Stimulated activated CD4-positive, alpha-beta T cell treated with anti-CD3 and anti-CD28 coated beads, TNF-alpha, amount 100 ng/mL, for 48 hours (primary cell): Measurements from ENCODE around the gene RNF214.

Experiments used
- DNase-seq, 3 donors: peaks; one replicate each; pipeline ENCODE4 v3.0.0-alpha.2; 2020; ENCODE audit warnings: low read depth in 3 of 3

Gene RNF214

GRCh38 chr11:117214404-117215110 is 17.9 kb upstream of the RNF214 start:
- DNase-seq = no peak

GRCh38 chr11:117217141-117218084 is 15.1 kb upstream of the RNF214 start:
- no peak for DNase-seq

- no peak for DNase-seq
Observed at GRCh38 chr11:117218133-117218915, 14.1 kb upstream of the RNF214 start.

- DNase-seq = no peak
Observed at GRCh38 chr11:117219001-117219400, 13.5 kb upstream of the RNF214 start.

- DNase-seq = no peak
Observed at GRCh38 chr11:117219455-117219854, 13.0 kb upstream of the RNF214 start.

GRCh38 chr11:117219995-117220394 is 12.5 kb upstream of the RNF214 start:
- DNase-seq = no peak

GRCh38 chr11:117220568-117220967 is 11.9 kb upstream of the RNF214 start:
- no peak for DNase-seq

GRCh38 chr11:117220999-117221774 is 11.3 kb upstream of the RNF214 start:
- DNase-seq = no peak

GRCh38 chr11:117221775-117222517 is 10.5 kb upstream of the RNF214 start:
- DNase-seq = no peak

GRCh38 chr11:117222991-117223740 is 9.3 kb upstream of the RNF214 start:
- no peak for DNase-seq

GRCh38 chr11:117223741-117224689 is 8.5 kb upstream of the RNF214 start:
- DNase-seq = no peak

- no peak for DNase-seq
Observed at GRCh38 chr11:117225553-117226170, 6.8 kb upstream of the RNF214 start.

GRCh38 chr11:117226388-117227385 is 5.8 kb upstream of the RNF214 start:
- peak in 1 of 3 donors; percentile 22 for DNase-seq

GRCh38 chr11:117228091-117228490 is 4.4 kb upstream of the RNF214 start:
- DNase-seq = no peak

- no peak for DNase-seq
Observed at GRCh38 chr11:117229411-117229810, 3.1 kb upstream of the RNF214 start.

- DNase-seq = peak in 1 of 3 donors; percentile 21
Observed at GRCh38 chr11:117229931-117230285, 2.6 kb upstream of the RNF214 start.
